Common myeloid progenitor, CD34-positive (primary cell): ENCODE data around the gene RBM12.

Experiments
- CTCF ChIA-PET: fragments of 350-600 bp; sonication (Branson Sonifier 250); formaldehyde crosslinking; loops from one replicate; lab custom pipeline; 2021; ENCODE audit warnings: antibody characterized with exemption; lab: Charles Lee
- POLR2A ChIA-PET: fragments of 350-600 bp; sonication (Branson Sonifier 250); formaldehyde crosslinking; loops from one replicate; lab custom pipeline; 2021; ENCODE audit warnings: antibody characterized with exemption; lab: Charles Lee
- DNase-seq, 3 donors: peaks; one replicate each; pipeline versions ENCODE4 v3.0.0 to v3.0.0-alpha.2; 2013
- H3K27ac ChIP-seq, 2 experiments: 1 replicate in 1 of 2; 2 replicates in 1 of 2; pipeline ENCODE4 v1.7.0; 2013; ENCODE audit warnings: inconsistent platforms in 2 of 2, low read length in 2 of 2, mild to moderate bottlenecking in 2 of 2, low read depth in 1 of 2, moderate library complexity in 1 of 2; ENCODE audit not compliant: severe bottlenecking in 2 of 2, insufficient read depth in 1 of 2, poor library complexity in 1 of 2
- H3K27me3 ChIP-seq, 5 experiments: replicated peaks in 2 of 5; 1 replicate in 3 of 5; 2 replicates in 2 of 5; pipeline versions ENCODE4 v1.6.1 to v1.7.0; 2013; ENCODE audit warnings: low read length in 4 of 5, mild to moderate bottlenecking in 2 of 5, moderate library complexity in 2 of 5, inconsistent platforms in 1 of 5; ENCODE audit not compliant: insufficient read depth in 5 of 5, control insufficient read depth in 4 of 5
- H3K36me3 ChIP-seq, 4 experiments: 1 replicate in 2 of 4; 2 replicates in 2 of 4; pipeline versions ENCODE4 v1.6.1 to v1.7.0; 2013; ENCODE audit warnings: low read length in 3 of 4, control low read depth in 1 of 4, mild to moderate bottlenecking in 1 of 4; ENCODE audit not compliant: control insufficient read depth in 4 of 4, insufficient read depth in 4 of 4
- H3K4me1 ChIP-seq, 4 experiments: 1 replicate in 3 of 4; 2 replicates in 1 of 4; pipeline versions ENCODE4 v1.6.1 to v1.7.1; 2013; ENCODE audit warnings: low read length in 3 of 4, mild to moderate bottlenecking in 3 of 4, control low read depth in 1 of 4, inconsistent platforms in 1 of 4, moderate library complexity in 1 of 4; ENCODE audit not compliant: control insufficient read depth in 4 of 4, insufficient read depth in 4 of 4; ENCODE audit errors: control extremely low read depth in 1 of 4
- H3K4me3 ChIP-seq, 7 experiments: 1 replicate in 4 of 7; 2 replicates in 3 of 7; pipeline versions ENCODE4 v1.5.1 to v1.7.0; 2013; ENCODE audit warnings: mild to moderate bottlenecking in 7 of 7, low read length in 6 of 7, moderate library complexity in 6 of 7, inconsistent platforms in 2 of 7, low read depth in 2 of 7, control low read depth in 1 of 7; ENCODE audit not compliant: insufficient read depth in 4 of 7, control insufficient read depth in 1 of 7; ENCODE audit errors: extremely low read depth in 1 of 7
- H3K9me3 ChIP-seq, 5 experiments: 1 replicate in 4 of 5; 2 replicates in 1 of 5; pipeline versions ENCODE4 v1.6.1 to v1.7.1; 2013; ENCODE audit warnings: low read length in 4 of 5, mild to moderate bottlenecking in 2 of 5, inconsistent platforms in 1 of 5, low read depth in 1 of 5, moderate library complexity in 1 of 5; ENCODE audit not compliant: control insufficient read depth in 4 of 5, insufficient read depth in 2 of 5; ENCODE audit errors: control extremely low read depth in 1 of 5
- WGBS: methylation state at CpG from one replicate; pipeline ENCODE4 v1.1.5; 2013; ENCODE audit not compliant: insufficient coverage; 5-methylcytosine and 5-hydroxymethylcytosine counted together

RBM12 gene

GRCh38 chr20:35600993-35601973, 63.4 kb downstream of the RBM12 start:
- Histone ChIP-seq H3K4me3 (peak overlapping the region; percentile 5 to 75 (median 61)), H3K36me3 (no peaks in the 10 kb centered on the region), H3K27me3 (peaks cover 0 to 58% (median 40%) of the 10 kb centered on the region in 5 experiments), H3K27ac (no peak overlapping the region), H3K9me3 (no peaks in the 10 kb centered on the region), H3K4me1 (peaks cover 0 to 19% (median 17%) of the 10 kb centered on the region in 4 experiments)
- peak; percentile 75 to 86 (median 84) for DNase-seq
- ChIA-PET POLR2A (no interaction called here), CTCF (interaction anchor here (0.7 to 1.6 kb wide), 10 partner anchors 9 to 98 kb away, joined by 3 to 7 read pairs (median 3); partner anchors contain the start of genes NFS1 and ROMO1)
- under 1% methylated on average over 87 of the region's 103 CpGs for WGBS

- Histone ChIP-seq H3K4me3 (peak overlapping the region in 6 of 7 experiments; percentile 0 to 75 (median 64)), H3K27ac (no peak overlapping the region), H3K9me3 (no peaks in the 10 kb centered on the region), H3K4me1 (peaks cover 0 to 19% (median 17%) of the 10 kb centered on the region in 4 experiments), H3K27me3 (peaks cover 0 to 58% (median 40%) of the 10 kb centered on the region in 5 experiments), H3K36me3 (no peaks in the 10 kb centered on the region)
- CTCF ChIA-PET: interaction anchor here (0.9 to 1.6 kb wide), 7 partner anchors 9 to 99 kb away, joined by 3 to 7 read pairs (median 3); partner anchors contain the start of genes NFS1 and ROMO1
- WGBS: 27% methylated on average over 24 of the region's 34 CpGs
- DNase-seq: no peak
- POLR2A ChIA-PET: no interaction called here
Observed at GRCh38 chr20:35600176-35600992, 64.3 kb downstream of the RBM12 start.

- CTCF ChIA-PET: no interaction called here
- H3K36me3 ChIP-seq: no peaks in the 10 kb centered on the region
- H3K27me3 ChIP-seq: peaks cover 0 to 58% (median 40%) of the 10 kb centered on the region in 5 experiments
- no peaks in the 10 kb centered on the region for H3K9me3 ChIP-seq
- peaks cover 0 to 19% (median 17%) of the 10 kb centered on the region in 4 experiments for H3K4me1 ChIP-seq
- POLR2A ChIA-PET: no interaction called here
- DNase-seq: no peak
- H3K27ac ChIP-seq: no peak overlapping the region
- H3K4me3 ChIP-seq: no peak overlapping the region
- whole genome bisulfite sequencing: 90% methylated on average over 8 of the region's 9 CpGs
Observed at GRCh38 chr20:35599776-35600120, 65.0 kb downstream of the RBM12 start.
